ENCODE measurements around the gene SCUBE1.

SCUBE1 gene

GRCh38 chr22:43277091-43277490 is 66.1 kb downstream of the SCUBE1 start:
- TF ChIP-seq CTCF (IDR thresholded peaks at IDR 0.05; ENCODE audit: control insufficient read depth, extremely low read depth, insufficient read depth), result no peak
- no peak overlapping the region for H3K4me3 ChIP-seq (ENCODE audit: low read depth, low read length)
- no peak for DNase-seq (ENCODE audit: low read depth)

- TF ChIP-seq CTCF (IDR thresholded peaks at IDR 0.05; ENCODE audit: control insufficient read depth, extremely low read depth, insufficient read depth), result no peak
- H3K4me3 ChIP-seq (ENCODE audit: low read depth, low read length), result no peak overlapping the region
- no peak for DNase-seq (ENCODE audit: low read depth)
These were observed 66.9 kb downstream of the SCUBE1 start for GRCh38 chr22:43276321-43276720.

- TF ChIP-seq CTCF (IDR thresholded peaks at IDR 0.05; ENCODE audit: control insufficient read depth, extremely low read depth, insufficient read depth), result no peak
- DNase-seq (ENCODE audit: low read depth), result no peak
- no peak overlapping the region for H3K4me3 ChIP-seq (ENCODE audit: low read depth, low read length)
These were observed 67.4 kb downstream of the SCUBE1 start for GRCh38 chr22:43275545-43276317.

GRCh38 chr22:43274595-43275240 is 68.5 kb downstream of the SCUBE1 start:
- H3K4me3 ChIP-seq (ENCODE audit: low read depth, low read length), result no peak overlapping the region
- no peak for TF ChIP-seq CTCF (IDR thresholded peaks at IDR 0.05; ENCODE audit: control insufficient read depth, extremely low read depth, insufficient read depth)
- DNase-seq (ENCODE audit: low read depth), result no peak

- DNase-seq (ENCODE audit: low read depth), result no peak
- peak; percentile 84 for TF ChIP-seq CTCF (IDR thresholded peaks at IDR 0.05; ENCODE audit: control insufficient read depth, extremely low read depth, insufficient read depth)
- H3K4me3 ChIP-seq (ENCODE audit: low read depth, low read length), result no peak overlapping the region
These were observed 69.2 kb downstream of the SCUBE1 start for GRCh38 chr22:43273902-43274484.

GRCh38 chr22:43272869-43273318 is 70.3 kb downstream of the SCUBE1 start:
- no peak for DNase-seq (ENCODE audit: low read depth)
- H3K4me3 ChIP-seq (ENCODE audit: low read depth, low read length), result no peak overlapping the region
- TF ChIP-seq CTCF (IDR thresholded peaks at IDR 0.05; ENCODE audit: control insufficient read depth, extremely low read depth, insufficient read depth), result no peak

Data from LNCaP clone FGC (cell line).